HCT116 (cell line): Measurements from ENCODE around the gene CCDC54. TPM values are rescaled to one million over a fixed set of nuclear protein-coding genes. Genes with fewer than 3 reads are reported as not detected.

Experiments
- ATAC-seq: fragments of 200-7000 bp; cut with Tn5 transposase; 2 replicates; pipeline ENCODE4 v1.9.1; 2020; ENCODE audit warnings: mild to moderate bottlenecking, moderate library complexity
- BruUV-seq: library from RNA; stranded (reverse); fragments of 400-500 nt; replicated peaks from 2 replicates; lab custom pipeline; 2021; lab: Mats Ljungman, UMichigan
- CTCF ChIA-PET: fragments of 300-600 bp; sonication (Branson Sonifier 250); formaldehyde crosslinking; loops from one replicate; lab custom pipeline; 2021; ENCODE audit warnings: antibody characterized with exemption; lab: Charles Lee
- POLR2A ChIA-PET: fragments of 300-600, 350-600 bp; sonication (Branson Sonifier 250); formaldehyde crosslinking; loops from one replicate; lab custom pipeline; 2021; ENCODE audit warnings: antibody characterized with exemption; lab: Charles Lee
- RAD21 ChIA-PET, 2 experiments: fragments of 300-600 bp; sonication (Branson Sonifier 250); formaldehyde crosslinking; loops; one replicate each; lab custom pipeline; 2023; ENCODE audit warnings: low total read pairs in 2 of 2; ENCODE audit not compliant: uncharacterized antibody in 2 of 2, unreplicated experiment in 2 of 2, low non-redundant PET in 1 of 2; lab: Charles Lee
- DNase-seq: peaks from one replicate; pipeline ENCODE4 v3.0.0-alpha.2; 2010; ENCODE audit warnings: low read depth, low spot score
- H2AFZ ChIP-seq: fragments of 200-600 bp; shearing (Covaris generic), sonication (generic); 2 replicates; pipeline ENCODE4 v1.6.1; 2017; ENCODE audit warnings: low read depth, mixed run types, mixed read lengths, antibody characterized with exemption, low read length; ENCODE audit not compliant: poor library complexity, severe bottlenecking
- H3K27ac ChIP-seq: 2 replicates; pipeline ENCODE4 v1.5.1; 2012; ENCODE audit warnings: low read depth, low read length
- H3K27me3 ChIP-seq: fragments of 200-600 bp; sonication (generic); 2 replicates; pipeline ENCODE4 v1.6.1; 2016; ENCODE audit warnings: mixed run types, low read length, mixed read lengths; ENCODE audit not compliant: insufficient read depth
- H3K36me3 ChIP-seq, 2 experiments: fragments of 200-500 bp in 1 of 2; fragments of 200-600 bp in 1 of 2; sonication (Bioruptor generic) in 1 of 2; sonication (generic) in 1 of 2; 2 replicates each; pipeline versions ENCODE4 v1.5.1 to v1.6.1; 2014 to 2016; ENCODE audit warnings: low read length in 2 of 2, inconsistent platforms in 1 of 2, mixed read lengths in 1 of 2, mixed run types in 1 of 2; ENCODE audit not compliant: insufficient read depth in 2 of 2, control insufficient read depth in 1 of 2
- H3K4me1 ChIP-seq, 2 experiments: fragments of 200-600 bp in 1 of 2; sonication (generic) in 1 of 2; 2 replicates each; pipeline versions ENCODE4 v1.5.1 to v1.6.1; 2012 to 2017; ENCODE audit warnings: low read length in 2 of 2, inconsistent platforms in 1 of 2, mild to moderate bottlenecking in 1 of 2, mixed read lengths in 1 of 2, mixed run types in 1 of 2, moderate library complexity in 1 of 2; ENCODE audit not compliant: insufficient read depth in 2 of 2, control insufficient read depth in 1 of 2
- H3K4me2 ChIP-seq: fragments of 200-600 bp; sonication (generic); 2 replicates; pipeline ENCODE4 v1.6.1; 2017; ENCODE audit warnings: mixed run types, low read length, mixed read lengths
- H3K4me3 ChIP-seq, 2 experiments: fragments of 200-600 bp in 1 of 2; sonication (generic) in 1 of 2; replicated peaks in 1 of 2; 2 replicates each; pipeline ENCODE4 v1.5.1; 2011 to 2016; ENCODE audit warnings: low read length in 2 of 2, control low read depth in 1 of 2, low read depth in 1 of 2, mild to moderate bottlenecking in 1 of 2, mixed read lengths in 1 of 2, mixed run types in 1 of 2
- H3K79me2 ChIP-seq: fragments of 200-600 bp; sonication (generic); 2 replicates; pipeline ENCODE4 v1.6.1; 2017; ENCODE audit warnings: mild to moderate bottlenecking, mixed run types, low read length, moderate library complexity, mixed read lengths; ENCODE audit not compliant: insufficient read depth
- H3K9ac ChIP-seq: fragments of 200-600 bp; sonication (generic); 2 replicates; pipeline ENCODE4 v1.6.1; 2016; ENCODE audit warnings: low read length, mixed read lengths
- H3K9me2 ChIP-seq: fragments of 200-600 bp; sonication (generic), shearing (Covaris generic); 2 replicates; pipeline ENCODE4 v1.6.1; 2017; ENCODE audit warnings: mixed run types, mild to moderate bottlenecking, moderate library complexity; ENCODE audit not compliant: insufficient read depth
- H3K9me3 ChIP-seq, 2 experiments: fragments of 200-500 bp in 1 of 2; fragments of 200-600 bp in 1 of 2; sonication (Bioruptor generic) in 1 of 2; sonication (generic) in 1 of 2; 2 replicates each; pipeline ENCODE4 v1.6.1; 2014 to 2017; ENCODE audit warnings: low read length in 2 of 2, mixed read lengths in 2 of 2, inconsistent platforms in 1 of 2, low read depth in 1 of 2, mild to moderate bottlenecking in 1 of 2, mixed run types in 1 of 2, moderate library complexity in 1 of 2; ENCODE audit not compliant: control insufficient read depth in 1 of 2, insufficient read depth in 1 of 2
- H4K20me1 ChIP-seq: fragments of 200-600 bp; sonication (generic), shearing (Covaris generic); 2 replicates; pipeline ENCODE4 v1.6.1; 2017; ENCODE audit warnings: mixed run types, mild to moderate bottlenecking, moderate library complexity; ENCODE audit not compliant: insufficient read depth
- CBX3 ChIP-seq: IDR thresholded peaks from 2 replicates; pipeline ENCODE4 v1.6.1; 2012; ENCODE audit warnings: low read depth
- CEBPB ChIP-seq: IDR thresholded peaks from 2 replicates; pipeline ENCODE4 v1.6.1; 2012; ENCODE audit warnings: low read depth
- EGR1 ChIP-seq: IDR thresholded peaks from 2 replicates; pipeline ENCODE4 v1.6.1; 2012; ENCODE audit warnings: low read depth
- ELF1 ChIP-seq: IDR thresholded peaks from 2 replicates; pipeline ENCODE4 v1.6.1; 2012; ENCODE audit warnings: low read depth, borderline replicate concordance
- EZH2phosphoT487 ChIP-seq: fragments of 200-600 bp; IDR thresholded peaks from 2 replicates; pipeline ENCODE4 v1.6.1; 2018; ENCODE audit warnings: antibody characterized with exemption, borderline replicate concordance
- FOSL1 ChIP-seq: IDR thresholded peaks from 2 replicates; pipeline ENCODE4 v1.6.1; 2012; ENCODE audit warnings: low read depth
- JUND ChIP-seq: IDR thresholded peaks from 2 replicates; pipeline ENCODE4 v1.6.1; 2012
- POLR2AphosphoS5 ChIP-seq: IDR thresholded peaks from 2 replicates; pipeline ENCODE4 v1.6.1; 2011; ENCODE audit warnings: mild to moderate bottlenecking, low read depth, low read length, moderate library complexity
- RAD21 ChIP-seq: IDR thresholded peaks from 2 replicates; pipeline ENCODE4 v1.6.1; 2012; ENCODE audit warnings: low read depth, mild to moderate bottlenecking
- REST ChIP-seq: IDR thresholded peaks from 2 replicates; pipeline ENCODE4 v1.6.1; 2012; ENCODE audit warnings: low read depth
- SIN3A ChIP-seq: IDR thresholded peaks from 2 replicates; pipeline ENCODE4 v1.6.1; 2012; ENCODE audit warnings: low read depth
- SP1 ChIP-seq: IDR thresholded peaks from 2 replicates; pipeline ENCODE4 v1.6.1; 2012; ENCODE audit warnings: low read depth
- TCF7L2 ChIP-seq: IDR thresholded peaks from 2 replicates; pipeline ENCODE4 v1.7.0; 2011; ENCODE audit warnings: borderline replicate concordance, inconsistent platforms; ENCODE audit not compliant: insufficient read depth, insufficient read length; ENCODE audit errors: extremely low read depth
- ZFX ChIP-seq: fragments of 450-650 bp; IDR thresholded peaks from 2 replicates; pipeline ENCODE4 v1.6.1; 2017
- ZNF274 ChIP-seq: fragments of 200-500 bp; sonication (Bioruptor generic); IDR thresholded peaks from 2 replicates; pipeline ENCODE4 v1.6.1; 2014; ENCODE audit warnings: mild to moderate bottlenecking, low read depth, low read length, inconsistent platforms
- intact Hi-C: fragments of 100-400 bp; cut with micrococcal nuclease; formaldehyde crosslinking; loops from 2 replicates; pipeline ENCODE4 v1.10.0; 2022
- total RNA-seq: library from RNA; stranded (reverse); gene quantifications from one replicate; pipeline ENCODE4 v1.2.1, GENCODE V29; 2021; ENCODE audit not compliant: unreplicated experiment
- TF ChIP-seq, protein P1 (sequence below), 3 experiments: fragments of 200-600 bp in 1 of 3; sonication (generic) in 1 of 3; IDR thresholded peaks in 2 of 3; conservative IDR thresholded peaks in 1 of 3; 2 replicates each; pipeline ENCODE4 v1.5.1; 2012 to 2017; ENCODE audit warnings: low read depth in 2 of 3, low read length in 2 of 3, antibody characterized with exemption in 1 of 3, borderline replicate concordance in 1 of 3, control low read depth in 1 of 3, mild to moderate bottlenecking in 1 of 3, mixed read lengths in 1 of 3, mixed run types in 1 of 3, moderate library complexity in 1 of 3; ENCODE audit not compliant: insufficient read depth in 1 of 3

CCDC54 gene
- total RNA-seq, 1 experiment from 2014 or later: not detected

DNA sequence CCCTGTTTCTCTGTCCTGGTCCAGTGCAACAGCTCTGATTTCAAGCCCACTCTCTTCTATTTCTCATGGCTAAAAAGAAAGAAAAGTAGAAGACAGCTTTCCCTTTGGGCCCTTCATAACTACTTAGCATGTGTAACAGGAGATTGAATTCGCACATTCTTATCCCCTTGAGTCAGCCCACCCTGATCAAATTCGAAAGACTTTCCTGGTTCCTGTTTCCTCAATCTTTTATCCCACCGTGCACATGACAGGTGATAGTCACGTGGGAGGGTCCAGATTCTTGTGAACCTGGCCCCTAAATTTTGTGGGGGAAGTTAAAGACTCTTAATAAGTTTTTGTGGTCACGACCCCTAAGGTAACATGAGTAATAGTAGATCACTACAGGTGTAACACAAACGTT lies 4.7 kb upstream of the CCDC54 start (continued):
- TF ChIP-seq, protein P1, sequence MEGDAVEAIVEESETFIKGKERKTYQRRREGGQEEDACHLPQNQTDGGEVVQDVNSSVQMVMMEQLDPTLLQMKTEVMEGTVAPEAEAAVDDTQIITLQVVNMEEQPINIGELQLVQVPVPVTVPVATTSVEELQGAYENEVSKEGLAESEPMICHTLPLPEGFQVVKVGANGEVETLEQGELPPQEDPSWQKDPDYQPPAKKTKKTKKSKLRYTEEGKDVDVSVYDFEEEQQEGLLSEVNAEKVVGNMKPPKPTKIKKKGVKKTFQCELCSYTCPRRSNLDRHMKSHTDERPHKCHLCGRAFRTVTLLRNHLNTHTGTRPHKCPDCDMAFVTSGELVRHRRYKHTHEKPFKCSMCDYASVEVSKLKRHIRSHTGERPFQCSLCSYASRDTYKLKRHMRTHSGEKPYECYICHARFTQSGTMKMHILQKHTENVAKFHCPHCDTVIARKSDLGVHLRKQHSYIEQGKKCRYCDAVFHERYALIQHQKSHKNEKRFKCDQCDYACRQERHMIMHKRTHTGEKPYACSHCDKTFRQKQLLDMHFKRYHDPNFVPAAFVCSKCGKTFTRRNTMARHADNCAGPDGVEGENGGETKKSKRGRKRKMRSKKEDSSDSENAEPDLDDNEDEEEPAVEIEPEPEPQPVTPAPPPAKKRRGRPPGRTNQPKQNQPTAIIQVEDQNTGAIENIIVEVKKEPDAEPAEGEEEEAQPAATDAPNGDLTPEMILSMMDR (IDR thresholded peaks at IDR 0.05 in 2 of 3, conservative IDR thresholded peaks at IDR 0.05 in 1 of 3; ENCODE audit: borderline replicate concordance in 1 of 3, insufficient read depth in 1 of 3, low read depth in 2 of 3, low read length in 2 of 3): no peak

GRCh38 chr3:107373896-107374295 lies 3.3 kb upstream of the CCDC54 start:
- H3K9me3 ChIP-seq: no peaks in the 10 kb centered on the region
- H3K36me3 ChIP-seq: no peaks in the 10 kb centered on the region
- intact Hi-C loops: no loop called here
- no peak overlapping the region for H3K4me2 ChIP-seq
- BruUV-seq: no TSS peak
- ChIA-PET CTCF (interaction anchor here (0.9 kb wide), 1 partner anchor 102 kb away, joined by 3 read pairs; no protein-coding TSS in a partner anchor), RAD21 (no interaction called here), POLR2A (no interaction called here)
- TF ChIP-seq CBX3 (no peak), JUND (no peak), EZH2phosphoT487 (no peak), TCF7L2 (no peak), SIN3A (no peak), ELF1 (no peak), EGR1 (no peak), SP1 (no peak), ZNF274 (no peak), FOSL1 (no peak), REST (no peak), POLR2AphosphoS5 (no peak), CEBPB (no peak), RAD21 (no peak), ZFX (no peak)
- H4K20me1 ChIP-seq: no peaks in the 10 kb centered on the region
- H3K79me2 ChIP-seq: no peaks in the 10 kb centered on the region
- H3K27ac ChIP-seq: no peak overlapping the region
- no peaks in the 10 kb centered on the region for H3K9me2 ChIP-seq
- no peak overlapping the region for H3K4me3 ChIP-seq
- H3K9ac ChIP-seq: no peak overlapping the region
- H3K27me3 ChIP-seq: no peaks in the 10 kb centered on the region
- ATAC-seq (no peak), DNase-seq (no peak)
- H2AFZ ChIP-seq: no peak overlapping the region
- no peaks in the 10 kb centered on the region for H3K4me1 ChIP-seq
